DND-41 (cell line): ENCODE measurements around the gene PIK3CD.

ENCODE experiments used
- ATAC-seq: fragments of 200-7000 bp; cut with Tn5 transposase; 3 replicates; pipeline ENCODE4 v1.9.1; 2021; ENCODE audit warnings: low read depth; ENCODE audit not compliant: insufficient read depth
- DNase-seq: peaks from one replicate; pipeline ENCODE4 v3.0.0-alpha.2; 2020
- H2AFZ ChIP-seq: 2 replicates; pipeline ENCODE4 v1.6.0; 2012; ENCODE audit warnings: low read depth, low read length
- H3K27ac ChIP-seq: 2 replicates; pipeline ENCODE4 v1.5.1; 2012; ENCODE audit warnings: low read length, inconsistent platforms
- H3K27me3 ChIP-seq: fragments of 200-600 bp; sonication (generic); 2 replicates; pipeline ENCODE4 v1.6.0; 2012; ENCODE audit warnings: low read length, mild to moderate bottlenecking, inconsistent platforms; ENCODE audit not compliant: insufficient read depth, poor library complexity
- H3K36me3 ChIP-seq: 2 replicates; pipeline ENCODE4 v1.5.1; 2012; ENCODE audit warnings: low read length, inconsistent platforms; ENCODE audit not compliant: insufficient read depth
- H3K4me1 ChIP-seq: 2 replicates; pipeline ENCODE4 v1.5.1; 2012; ENCODE audit warnings: mild to moderate bottlenecking, low read length; ENCODE audit not compliant: insufficient read depth
- H3K4me2 ChIP-seq: 2 replicates; pipeline ENCODE4 v1.6.0; 2012; ENCODE audit warnings: mild to moderate bottlenecking, moderate library complexity, low read length, inconsistent platforms; ENCODE audit not compliant: insufficient read depth
- H3K4me3 ChIP-seq, 2 experiments: fragments of 200-600 bp in 1 of 2; shearing (Covaris generic) in 1 of 2; 2 replicates each; pipeline ENCODE4 v1.5.1; 2012 to 2016; ENCODE audit warnings: inconsistent platforms in 2 of 2, low read length in 2 of 2, mild to moderate bottlenecking in 2 of 2, low read depth in 1 of 2, moderate library complexity in 1 of 2
- H3K79me2 ChIP-seq: 2 replicates; pipeline ENCODE4 v1.6.0; 2012; ENCODE audit warnings: low read length, inconsistent platforms; ENCODE audit not compliant: insufficient read depth
- H3K9ac ChIP-seq: 2 replicates; pipeline ENCODE4 v1.6.0; 2012; ENCODE audit warnings: low read depth, mild to moderate bottlenecking, inconsistent platforms, low read length, moderate library complexity
- H3K9me3 ChIP-seq: 2 replicates; pipeline ENCODE4 v1.5.1; 2012; ENCODE audit warnings: low read length, moderate library complexity, mild to moderate bottlenecking, inconsistent platforms; ENCODE audit not compliant: insufficient read depth, severe bottlenecking
- H4K20me1 ChIP-seq: 2 replicates; pipeline ENCODE4 v1.6.0; 2012; ENCODE audit warnings: low read length; ENCODE audit not compliant: insufficient read depth
- CTCF ChIP-seq: IDR thresholded peaks from 2 replicates; pipeline ENCODE4 v1.5.1; 2012; ENCODE audit warnings: borderline replicate concordance, low read length, moderate library complexity, mild to moderate bottlenecking; ENCODE audit not compliant: poor library complexity, severe bottlenecking; ENCODE audit errors: extremely low read depth
- EZH2 ChIP-seq: IDR thresholded peaks from 3 replicates; pipeline ENCODE4 v1.6.1; 2012; ENCODE audit warnings: borderline replicate concordance, low read depth, mild to moderate bottlenecking, moderate library complexity, low read length, inconsistent platforms; ENCODE audit not compliant: severe bottlenecking

The PIK3CD gene

GRCh38 chr1:9651565-9652378, at the start of gene PIK3CD:
PIK3CD (plus strand) TSS chr1:9651731; CDS start chr1:9710456, 58,725 bp downstream.
- peaks cover 6% of the 10 kb centered on the region; the same call in 1 of the 2 replicates for H3K36me3 ChIP-seq
- H3K9ac ChIP-seq = peak within 1 kb of the TSS; percentile 91
- ATAC-seq (peak; percentile 77), DNase-seq (peak; percentile 72)
- H3K27me3 ChIP-seq = no peaks in the 10 kb centered on the region
- TF ChIP-seq CTCF = no peak
- no peak for TF ChIP-seq EZH2
- H3K27ac ChIP-seq = peak within 1 kb of the TSS; percentile 86
- H3K4me3 ChIP-seq = peak within 1 kb of the TSS; percentile 67 to 79
- peaks cover 65% of the 10 kb centered on the region for H3K79me2 ChIP-seq
- H4K20me1 ChIP-seq = peaks cover 35% of the 10 kb centered on the region
- H3K9me3 ChIP-seq = no peaks in the 10 kb centered on the region
- peaks cover 44% of the 10 kb centered on the region for H3K4me1 ChIP-seq
- peak within 1 kb of the TSS; percentile 71 for H2AFZ ChIP-seq
- H3K4me2 ChIP-seq = peak within 1 kb of the TSS; percentile 96

GRCh38 chr1:9601942-9602793, 49.4 kb upstream of the PIK3CD start:
- Histone ChIP-seq H3K27ac (no peak overlapping the region), H3K4me2 (no peak overlapping the region), H3K27me3 (no peaks in the 10 kb centered on the region), H3K9ac (no peak overlapping the region), H3K36me3 (peaks cover 92% of the 10 kb centered on the region), H4K20me1 (peaks cover 45% of the 10 kb centered on the region), H3K4me3 (no peak overlapping the region), H3K4me1 (no peaks in the 10 kb centered on the region), H3K9me3 (no peaks in the 10 kb centered on the region), H3K79me2 (peaks cover 5% of the 10 kb centered on the region; the same call in 1 of the 2 replicates), H2AFZ (no peak overlapping the region)
- no peak for ATAC-seq
- DNase-seq = no peak
- no peak for TF ChIP-seq CTCF
- no peak for TF ChIP-seq EZH2

- DNase-seq (no peak), ATAC-seq (no peak)
- H3K4me3 ChIP-seq = no peak overlapping the region
- H2AFZ ChIP-seq = no peak overlapping the region
- H3K4me2 ChIP-seq = no peak overlapping the region
- no peak overlapping the region for H3K27ac ChIP-seq
- H3K9me3 ChIP-seq = no peaks in the 10 kb centered on the region
- peaks cover 40% of the 10 kb centered on the region for H4K20me1 ChIP-seq
- H3K36me3 ChIP-seq = peaks cover 92% of the 10 kb centered on the region
- no peaks in the 10 kb centered on the region; the same call in 1 of the 2 replicates for H3K79me2 ChIP-seq
- no peak overlapping the region for H3K9ac ChIP-seq
- no peaks in the 10 kb centered on the region for H3K27me3 ChIP-seq
- H3K4me1 ChIP-seq = no peaks in the 10 kb centered on the region
- no peak for TF ChIP-seq CTCF
- TF ChIP-seq EZH2 = no peak
Observed at GRCh38 chr1:9602794-9603167, 48.8 kb upstream of the PIK3CD start.
